ENCODE data around the gene SH3PXD2B.
"Not testable (repeated sequence)": the region's sequence is repeated elsewhere in the genome, so short reads cannot be mapped to it uniquely, and the experiment has no call there.

SH3PXD2B gene

DNA sequence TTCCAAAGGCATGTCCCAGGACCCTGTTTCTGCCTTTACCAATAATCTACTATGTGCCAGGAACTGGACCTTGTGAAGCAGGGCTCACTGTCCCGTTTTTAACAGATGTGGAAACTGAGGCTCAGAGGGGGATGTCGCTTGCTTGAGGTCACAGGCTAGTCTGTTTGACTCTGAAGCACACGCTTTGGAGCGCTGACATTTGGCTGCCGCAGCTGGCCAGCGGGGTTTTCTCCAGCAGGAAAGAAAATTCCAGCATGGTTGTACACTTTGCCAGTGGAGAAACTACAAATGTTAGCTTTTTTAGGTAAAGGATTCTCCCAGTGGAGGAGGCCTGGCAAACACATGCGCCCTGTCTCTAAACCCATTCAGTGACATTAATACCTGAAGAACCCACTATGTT lies 50.5 kb downstream of the SH3PXD2B start:
- DNase-seq (ENCODE audit: extremely low read depth, low read depth), result no peak
- no peak for TF ChIP-seq CTCF (IDR thresholded peaks at IDR 0.05; ENCODE audit: low read depth, low read length)

DNA sequence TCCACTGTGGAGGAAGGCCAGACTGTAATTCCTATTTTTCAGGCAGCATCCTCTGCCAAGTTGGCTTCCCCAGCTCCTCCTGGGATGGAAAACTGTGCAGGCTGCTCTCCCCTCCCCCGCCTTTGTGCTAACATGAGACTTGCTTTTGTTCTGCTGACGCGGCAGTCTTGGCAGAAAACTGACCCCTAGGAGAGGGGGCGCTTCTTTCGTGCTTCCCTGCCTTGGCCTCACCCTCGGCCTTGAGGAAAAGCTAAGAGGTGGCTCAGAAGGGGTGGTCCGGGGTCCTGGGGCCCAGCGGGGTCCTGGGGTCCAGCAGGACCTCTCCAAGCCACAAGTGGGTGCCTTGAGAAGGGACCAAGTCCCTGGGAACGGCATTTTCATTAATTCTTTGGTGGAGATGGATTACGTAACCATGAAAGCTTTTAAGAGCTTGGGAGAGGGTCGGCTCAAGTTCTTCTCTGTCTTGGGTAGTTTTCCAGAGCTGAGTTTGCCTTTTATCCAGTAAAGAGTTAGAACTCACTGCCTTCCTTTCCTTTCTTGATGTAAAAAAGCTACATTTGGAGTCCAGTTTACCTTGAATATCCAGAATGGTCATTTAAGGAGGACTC lies 51.0 kb downstream of the SH3PXD2B start:
- TF ChIP-seq CTCF (IDR thresholded peaks at IDR 0.05; ENCODE audit: low read depth, low read length), result no peak
- no peak for DNase-seq (ENCODE audit: extremely low read depth, low read depth)

- no peak for TF ChIP-seq CTCF (IDR thresholded peaks at IDR 0.05; ENCODE audit: low read depth, low read length)
- DNase-seq (ENCODE audit: extremely low read depth, low read depth), result no peak
Measured at GRCh38 chr5:172402531-172403188, 51.7 kb downstream of the SH3PXD2B start.

GRCh38 chr5:172402031-172402430 lies 52.3 kb downstream of the SH3PXD2B start:
- DNase-seq (ENCODE audit: extremely low read depth, low read depth), result not testable (repeated sequence)

GRCh38 chr5:172399826-172400225 lies 54.5 kb downstream of the SH3PXD2B start:
- no peak for DNase-seq (ENCODE audit: extremely low read depth, low read depth)
- TF ChIP-seq CTCF (IDR thresholded peaks at IDR 0.05; ENCODE audit: low read depth, low read length), result no peak

DNA sequence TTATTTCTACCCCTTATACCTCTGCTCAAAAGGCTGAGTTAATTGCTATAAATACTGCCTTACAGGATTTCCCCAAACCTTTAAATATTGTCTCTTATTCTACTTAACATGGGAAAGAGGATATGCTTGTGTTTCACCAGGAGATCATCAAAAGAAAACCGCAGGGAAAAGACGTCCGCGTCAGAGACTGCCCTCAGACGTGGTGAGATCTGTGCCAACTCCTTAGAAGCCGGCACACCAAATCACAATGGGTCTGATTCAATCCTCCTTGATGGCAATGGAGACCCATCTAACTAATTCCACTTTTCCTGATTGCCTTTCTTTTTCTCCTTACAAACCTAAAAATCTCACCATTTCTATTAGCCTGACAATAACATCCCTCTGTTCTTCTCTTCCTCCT lies 55.0 kb downstream of the SH3PXD2B start:
- DNase-seq (ENCODE audit: extremely low read depth, low read depth), result no peak
- no peak for TF ChIP-seq CTCF (IDR thresholded peaks at IDR 0.05; ENCODE audit: low read depth, low read length)

GRCh38 chr5:172398645-172399044 lies 55.7 kb downstream of the SH3PXD2B start:
- DNase-seq (ENCODE audit: extremely low read depth, low read depth), result not testable (repeated sequence)

GRCh38 chr5:172396994-172397393 lies 57.3 kb downstream of the SH3PXD2B start:
- not testable (repeated sequence) for DNase-seq (ENCODE audit: extremely low read depth, low read depth)

DNA sequence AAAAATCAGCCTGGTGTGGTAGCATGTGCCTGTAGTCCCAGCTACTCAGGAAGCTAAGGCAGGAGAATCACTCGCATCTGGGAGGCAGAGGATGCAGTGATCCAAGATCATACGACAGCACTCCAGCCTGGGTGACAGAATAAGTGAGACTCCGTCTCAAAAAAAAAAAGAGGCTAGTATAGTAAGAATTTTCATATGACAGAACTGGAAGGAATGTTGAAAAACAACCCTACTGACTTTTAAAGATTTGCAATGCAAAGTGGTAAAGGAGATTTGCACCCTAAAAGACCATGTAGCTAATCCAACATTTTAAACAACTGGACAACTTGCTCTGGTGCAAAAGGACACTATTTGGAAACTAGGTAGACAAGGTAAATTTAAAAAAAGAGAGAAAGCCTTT lies 58.1 kb downstream of the SH3PXD2B start:
- no peak for TF ChIP-seq CTCF (IDR thresholded peaks at IDR 0.05; ENCODE audit: low read depth, low read length)
- DNase-seq (ENCODE audit: extremely low read depth, low read depth), result no peak
